Activated CD4-positive, alpha-beta memory T cell treated with anti-CD3 and anti-CD28 coated beads, Interleukin-2, amount 10 ng/mL, durations not matched to agents 7 days and 5 days (primary cell): Measurements from ENCODE around the gene RPL32. TPM values are rescaled to one million over a fixed set of nuclear protein-coding genes. Genes with fewer than 3 reads are reported as not detected.
A peak's percentile ranks its signal among the peaks of the same experiment; 100 is the strongest.

ENCODE experiments used
- CTCF ChIA-PET: fragments of 350-600 bp; sonication (Branson Sonifier 250); formaldehyde crosslinking; loops from one replicate; lab custom pipeline; 2021; ENCODE audit warnings: antibody characterized with exemption, inconsistent platforms; lab: Charles Lee
- POLR2A ChIA-PET: fragments of 350-600 bp; sonication (Branson Sonifier 250); formaldehyde crosslinking; loops from one replicate; lab custom pipeline; 2021; ENCODE audit warnings: antibody characterized with exemption; lab: Charles Lee
- DNase-seq: peaks from one replicate; pipeline ENCODE4 v3.0.0-alpha.2; 2020
- H3K27ac Mint-ChIP-seq: one replicate; pipeline ENCODE4 v1.8.0; 2021; ENCODE audit warnings: mild to moderate bottlenecking, mixed read lengths
- H3K27me3 Mint-ChIP-seq: one replicate; pipeline ENCODE4 v1.8.0; 2021; ENCODE audit warnings: mixed read lengths
- H3K36me3 Mint-ChIP-seq: one replicate; pipeline ENCODE4 v1.8.0; 2021; ENCODE audit warnings: low read depth, mixed read lengths
- H3K4me1 Mint-ChIP-seq: one replicate; pipeline ENCODE4 v1.8.0; 2021; ENCODE audit warnings: mixed read lengths
- H3K4me3 Mint-ChIP-seq: one replicate; pipeline ENCODE4 v1.8.0; 2021; ENCODE audit warnings: mild to moderate bottlenecking, mixed read lengths
- H3K9me3 Mint-ChIP-seq: one replicate; pipeline ENCODE4 v1.8.0; 2021; ENCODE audit warnings: mixed read lengths
- total RNA-seq, 2 experiments: library from RNA; stranded (reverse); gene quantifications; one replicate each; pipeline ENCODE4 v1.2.3, GENCODE V29; 2021

The RPL32 gene
- total RNA-seq, 2 experiments from 2014 or later = 1,634 to 1,730 TPM

DNA sequence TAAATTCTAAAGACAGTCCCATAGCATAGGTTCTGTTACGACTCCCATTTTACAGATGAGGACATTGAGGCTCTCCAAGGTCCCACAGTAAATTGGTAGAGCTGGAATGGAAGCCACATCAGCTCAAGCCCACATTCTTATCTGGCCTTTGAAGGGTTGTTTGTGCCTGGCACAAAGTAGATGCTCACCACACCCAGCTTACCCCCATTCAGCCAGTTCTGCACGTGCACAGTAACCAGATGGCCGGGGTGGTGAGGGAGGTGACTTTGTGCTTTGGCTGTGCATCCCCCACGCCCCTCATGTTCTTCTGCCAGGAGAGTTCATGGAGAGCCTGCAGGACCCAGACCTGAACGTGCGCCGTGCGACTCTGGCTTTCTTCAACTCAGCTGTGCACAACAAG lies 16.2 kb downstream of the RPL32 start:
- no peak overlapping the region for H3K27ac Mint-ChIP-seq
- H3K4me3 Mint-ChIP-seq = no peak overlapping the region
- ChIA-PET POLR2A (no interaction called here), CTCF (interaction anchor here (1.3 to 1.9 kb wide), 2 partner anchors 15 to 17 kb away, joined by 4 to 11 read pairs; partner anchors contain the start of gene RPL32)
- no peak for DNase-seq
- no peaks in the 10 kb centered on the region for H3K36me3 Mint-ChIP-seq
- no peaks in the 10 kb centered on the region for H3K27me3 Mint-ChIP-seq
- H3K4me1 Mint-ChIP-seq = no peaks in the 10 kb centered on the region
- H3K9me3 Mint-ChIP-seq = no peaks in the 10 kb centered on the region

DNA sequence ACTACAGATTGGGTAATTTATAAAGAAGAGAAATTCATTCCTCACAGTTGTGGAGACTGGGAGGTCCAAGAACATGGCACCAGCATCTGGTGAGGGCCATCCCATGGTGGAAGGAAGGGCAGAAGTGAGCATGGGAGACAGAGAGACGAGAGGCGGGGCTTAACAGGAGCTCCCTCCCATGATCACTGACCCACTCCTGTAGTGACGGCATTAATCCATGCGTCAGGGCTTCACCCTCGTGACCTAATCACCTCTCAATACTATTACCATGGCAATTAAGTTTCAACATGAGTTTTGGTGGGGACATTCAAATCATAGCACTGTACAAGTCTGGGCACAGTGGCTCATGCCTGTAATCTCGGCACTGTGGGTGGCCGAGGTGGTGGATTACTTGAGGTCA lies 17.1 kb downstream of the RPL32 start:
- H3K36me3 Mint-ChIP-seq = no peaks in the 10 kb centered on the region
- no peaks in the 10 kb centered on the region for H3K4me1 Mint-ChIP-seq
- ChIA-PET CTCF (interaction anchor here (1.3 kb wide), 1 partner anchor 14 kb away, joined by 4 read pairs; no protein-coding TSS in a partner anchor), POLR2A (no interaction called here)
- DNase-seq = no peak
- no peaks in the 10 kb centered on the region for H3K9me3 Mint-ChIP-seq
- H3K27ac Mint-ChIP-seq = no peak overlapping the region
- no peaks in the 10 kb centered on the region for H3K27me3 Mint-ChIP-seq
- H3K4me3 Mint-ChIP-seq = no peak overlapping the region

DNA sequence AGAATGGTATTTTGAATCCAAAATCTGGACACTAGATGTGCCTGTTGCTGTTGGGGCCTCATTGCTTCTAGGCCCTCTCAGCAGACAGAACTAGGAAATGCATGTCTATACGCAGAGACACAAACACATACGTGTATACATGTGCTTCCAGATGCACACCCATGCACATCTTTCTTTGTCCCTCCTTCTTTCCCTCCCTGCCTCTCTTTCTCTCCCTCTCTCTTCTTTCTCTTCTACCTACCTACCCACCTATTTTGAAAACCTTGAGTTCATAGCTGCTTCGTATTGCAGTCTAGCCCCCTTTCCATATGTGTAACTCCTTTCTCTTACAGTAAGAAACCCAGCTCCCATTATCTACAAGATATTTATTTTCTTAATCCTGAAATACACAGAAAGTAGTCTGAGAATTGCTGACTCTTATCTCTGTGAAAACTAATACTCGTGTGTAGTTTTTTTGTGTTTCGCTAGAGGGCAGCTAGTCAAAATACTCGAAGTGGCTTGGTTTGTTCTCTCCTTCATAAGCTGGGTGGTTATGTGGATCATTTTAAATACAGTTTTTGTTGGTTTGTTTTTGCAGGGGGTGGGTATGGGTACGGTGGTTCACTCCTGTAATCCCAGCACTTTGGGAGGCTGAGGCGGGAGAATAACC lies 18.5 kb downstream of the RPL32 start:
- ChIA-PET POLR2A (interaction anchor here (0.9 to 1.2 kb wide), 2 partner anchors 10 to 13 kb away, joined by 3 to 4 read pairs; no protein-coding TSS in a partner anchor), CTCF (interaction anchor here (1.0 to 1.8 kb wide), 6 partner anchors 13 to 36 kb away, joined by 3 to 15 read pairs (median 4); partner anchors contain the start of gene CAND2)
- Mint-ChIP-seq H3K4me3 (no peak overlapping the region), H3K27me3 (no peaks in the 10 kb centered on the region), H3K36me3 (no peaks in the 10 kb centered on the region), H3K4me1 (no peaks in the 10 kb centered on the region), H3K27ac (no peak overlapping the region), H3K9me3 (no peaks in the 10 kb centered on the region)
- DNase-seq = no peak

DNA sequence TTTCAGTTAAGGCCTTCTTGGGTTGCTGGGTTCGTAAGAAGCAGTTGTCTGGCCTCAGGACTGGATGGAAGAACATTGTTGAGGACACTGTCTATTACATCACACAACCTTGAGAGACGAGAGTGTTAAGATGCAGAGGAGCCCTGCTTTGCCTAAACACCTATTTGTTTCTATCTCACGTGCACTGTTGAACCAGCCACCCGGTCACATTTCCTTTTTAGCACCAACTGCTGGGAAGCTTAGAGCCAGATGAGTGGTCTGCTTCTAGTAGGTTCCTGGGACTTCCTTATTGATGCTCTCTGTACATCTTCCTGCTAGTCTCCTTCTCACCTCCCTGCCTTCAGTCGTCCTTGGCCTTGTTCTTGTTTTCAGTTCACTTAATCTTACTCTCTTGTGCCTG lies 22.6 kb downstream of the RPL32 start:
- H3K4me3 Mint-ChIP-seq = no peak overlapping the region
- no peaks in the 10 kb centered on the region for H3K4me1 Mint-ChIP-seq
- POLR2A ChIA-PET = interaction anchor here (1.8 kb wide), 1 partner anchor 23 kb away, joined by 6 read pairs; the partner anchor contains the start of gene RPL32
- no peak overlapping the region for H3K27ac Mint-ChIP-seq
- H3K27me3 Mint-ChIP-seq = no peaks in the 10 kb centered on the region
- DNase-seq = no peak
- CTCF ChIA-PET = interaction anchor here (0.9 to 3.6 kb wide), 2 partner anchors 8 to 23 kb away, joined by 3 to 18 read pairs; no protein-coding TSS in a partner anchor
- no peaks in the 10 kb centered on the region for H3K36me3 Mint-ChIP-seq
- no peaks in the 10 kb centered on the region for H3K9me3 Mint-ChIP-seq

DNA sequence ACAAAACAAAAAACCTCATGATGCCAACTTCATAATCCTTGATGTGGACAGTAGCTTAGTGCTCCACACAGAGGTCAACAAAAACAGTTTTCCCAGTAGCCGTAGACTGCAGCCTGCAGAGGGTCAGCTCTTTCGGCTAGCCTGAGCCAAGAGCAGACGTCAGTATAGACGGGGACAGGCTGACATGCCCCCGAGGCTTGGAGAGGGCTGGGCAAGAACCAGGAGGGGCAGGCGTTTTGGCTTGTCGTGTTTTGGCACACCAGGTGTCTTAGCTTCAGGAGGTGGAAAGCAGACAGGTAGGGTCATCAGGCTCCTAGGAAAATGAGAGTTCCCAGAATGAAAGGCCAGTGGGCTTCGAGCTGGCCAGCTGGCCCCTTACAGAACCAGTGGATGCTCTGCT lies 23.1 kb downstream of the RPL32 start:
- ChIA-PET POLR2A (interaction anchor here (1.5 to 1.8 kb wide), 2 partner anchors 19 to 23 kb away, joined by 4 to 6 read pairs; partner anchors contain the start of gene RPL32), CTCF (interaction anchor here (0.9 to 3.6 kb wide), 2 partner anchors 8 to 24 kb away, joined by 3 to 18 read pairs; no protein-coding TSS in a partner anchor)
- H3K27me3 Mint-ChIP-seq = no peaks in the 10 kb centered on the region
- no peaks in the 10 kb centered on the region for H3K9me3 Mint-ChIP-seq
- no peaks in the 10 kb centered on the region for H3K36me3 Mint-ChIP-seq
- no peaks in the 10 kb centered on the region for H3K4me1 Mint-ChIP-seq
- no peak overlapping the region for H3K27ac Mint-ChIP-seq
- H3K4me3 Mint-ChIP-seq = no peak overlapping the region
- DNase-seq = no peak

DNA sequence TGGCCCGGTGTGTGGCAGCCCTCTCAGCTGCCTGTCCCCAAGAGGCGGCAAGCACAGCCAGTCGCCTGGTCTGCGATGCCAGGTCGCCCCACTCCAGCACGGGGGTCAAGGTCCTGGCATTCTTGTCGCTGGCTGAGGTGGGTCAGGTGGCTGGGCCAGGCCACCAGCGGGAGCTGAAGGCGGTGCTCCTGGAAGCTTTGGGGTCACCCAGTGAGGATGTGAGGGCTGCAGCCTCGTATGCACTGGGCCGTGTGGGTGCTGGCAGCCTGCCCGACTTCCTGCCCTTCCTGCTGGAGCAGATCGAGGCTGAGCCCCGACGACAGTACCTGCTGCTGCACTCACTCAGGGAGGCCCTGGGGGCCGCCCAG lies 24.0 kb downstream of the RPL32 start:
- Mint-ChIP-seq H3K27ac (no peak overlapping the region), H3K4me1 (no peaks in the 10 kb centered on the region), H3K4me3 (no peak overlapping the region), H3K36me3 (no peaks in the 10 kb centered on the region), H3K27me3 (no peaks in the 10 kb centered on the region), H3K9me3 (no peaks in the 10 kb centered on the region)
- no peak for DNase-seq
- ChIA-PET POLR2A (interaction anchor here (1.5 kb wide), 1 partner anchor 20 kb away, joined by 4 read pairs; no protein-coding TSS in a partner anchor), CTCF (no interaction called here)

DNA sequence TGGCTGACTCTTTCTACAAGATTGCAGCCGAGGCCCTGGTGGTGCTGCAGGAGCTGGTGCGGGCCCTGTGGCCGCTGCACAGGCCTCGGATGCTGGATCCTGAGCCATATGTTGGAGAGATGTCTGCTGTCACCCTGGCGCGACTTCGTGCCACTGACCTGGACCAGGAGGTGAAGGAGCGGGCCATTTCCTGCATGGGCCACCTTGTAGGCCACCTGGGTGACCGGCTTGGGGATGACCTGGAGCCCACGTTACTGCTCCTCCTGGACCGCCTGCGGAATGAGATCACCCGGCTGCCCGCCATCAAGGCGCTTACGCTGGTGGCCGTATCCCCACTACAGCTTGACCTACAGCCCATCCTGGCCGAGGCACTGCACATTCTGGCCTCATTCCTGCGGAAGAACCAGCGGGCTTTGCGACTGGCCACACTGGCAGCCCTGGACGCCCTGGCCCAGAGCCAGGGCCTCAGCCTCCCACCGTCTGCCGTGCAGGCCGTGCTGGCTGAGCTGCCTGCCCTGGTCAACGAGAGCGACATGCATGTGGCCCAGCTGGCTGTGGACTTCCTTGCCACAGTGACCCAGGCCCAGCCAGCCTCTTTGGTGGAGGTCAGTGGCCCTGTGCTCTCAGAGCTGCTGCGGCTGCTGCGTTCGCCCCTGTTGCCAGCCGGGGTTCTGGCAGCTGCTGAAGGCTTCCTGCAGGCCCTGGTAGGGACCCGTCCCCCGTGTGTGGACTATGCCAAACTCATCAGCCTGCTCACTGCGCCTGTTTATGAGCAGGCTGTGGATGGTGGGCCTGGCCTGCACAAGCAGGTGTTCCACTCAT lies 24.6 kb downstream of the RPL32 start:
- no peaks in the 10 kb centered on the region for H3K36me3 Mint-ChIP-seq
- no peaks in the 10 kb centered on the region for H3K9me3 Mint-ChIP-seq
- H3K27ac Mint-ChIP-seq = no peak overlapping the region
- ChIA-PET POLR2A (interaction anchor here (1.5 kb wide), 1 partner anchor 21 kb away, joined by 4 read pairs; no protein-coding TSS in a partner anchor), CTCF (no interaction called here)
- DNase-seq = no peak
- H3K4me3 Mint-ChIP-seq = no peak overlapping the region
- no peaks in the 10 kb centered on the region for H3K4me1 Mint-ChIP-seq
- H3K27me3 Mint-ChIP-seq = no peaks in the 10 kb centered on the region

DNA sequence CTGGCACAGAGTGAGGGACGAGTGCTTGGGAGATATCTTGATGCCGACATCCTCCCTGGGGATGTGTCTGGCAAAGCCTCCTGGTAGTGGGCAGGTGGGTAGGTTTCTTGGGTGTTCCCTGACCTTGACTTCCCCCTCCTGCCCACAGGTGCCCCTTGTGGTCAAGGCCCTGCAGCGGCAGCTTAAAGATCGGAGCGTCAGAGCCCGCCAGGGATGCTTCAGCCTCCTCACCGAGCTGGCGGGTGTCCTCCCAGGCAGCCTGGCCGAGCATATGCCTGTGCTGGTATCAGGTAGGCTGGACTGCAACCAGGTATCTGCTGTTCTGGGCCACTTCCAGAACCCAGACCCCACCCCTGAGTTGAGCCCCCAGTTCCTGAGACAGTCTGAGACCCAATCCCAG lies 25.6 kb downstream of the RPL32 start:
- H3K27me3 Mint-ChIP-seq = no peaks in the 10 kb centered on the region
- ChIA-PET CTCF (no interaction called here), POLR2A (no interaction called here)
- H3K27ac Mint-ChIP-seq = no peak overlapping the region
- no peaks in the 10 kb centered on the region for H3K9me3 Mint-ChIP-seq
- no peaks in the 10 kb centered on the region for H3K36me3 Mint-ChIP-seq
- peaks cover under 1% of the 10 kb centered on the region for H3K4me1 Mint-ChIP-seq
- H3K4me3 Mint-ChIP-seq = no peak overlapping the region
- no peak for DNase-seq

DNA sequence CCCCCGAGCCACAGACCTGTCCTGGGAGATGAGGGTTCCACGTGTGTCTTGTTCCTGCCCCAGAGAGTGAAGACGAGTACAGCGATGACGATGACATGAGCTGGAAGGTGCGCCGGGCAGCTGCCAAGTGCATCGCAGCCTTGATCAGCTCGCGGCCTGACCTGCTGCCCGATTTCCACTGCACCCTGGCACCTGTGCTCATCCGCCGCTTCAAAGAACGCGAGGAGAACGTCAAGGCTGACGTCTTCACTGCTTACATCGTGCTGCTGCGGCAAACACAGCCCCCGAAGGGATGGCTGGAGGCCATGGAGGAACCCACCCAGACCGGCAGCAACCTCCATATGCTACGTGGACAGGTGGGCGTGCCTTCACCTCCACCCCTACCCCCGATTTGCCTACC lies 26.3 kb downstream of the RPL32 start:
- ChIA-PET CTCF (no interaction called here), POLR2A (no interaction called here)
- DNase-seq = no peak
- no peak overlapping the region for H3K27ac Mint-ChIP-seq
- no peak overlapping the region for H3K4me3 Mint-ChIP-seq
- no peaks in the 10 kb centered on the region for H3K27me3 Mint-ChIP-seq
- H3K9me3 Mint-ChIP-seq = no peaks in the 10 kb centered on the region
- peaks cover 4% of the 10 kb centered on the region for H3K4me1 Mint-ChIP-seq
- H3K36me3 Mint-ChIP-seq = no peaks in the 10 kb centered on the region

DNA sequence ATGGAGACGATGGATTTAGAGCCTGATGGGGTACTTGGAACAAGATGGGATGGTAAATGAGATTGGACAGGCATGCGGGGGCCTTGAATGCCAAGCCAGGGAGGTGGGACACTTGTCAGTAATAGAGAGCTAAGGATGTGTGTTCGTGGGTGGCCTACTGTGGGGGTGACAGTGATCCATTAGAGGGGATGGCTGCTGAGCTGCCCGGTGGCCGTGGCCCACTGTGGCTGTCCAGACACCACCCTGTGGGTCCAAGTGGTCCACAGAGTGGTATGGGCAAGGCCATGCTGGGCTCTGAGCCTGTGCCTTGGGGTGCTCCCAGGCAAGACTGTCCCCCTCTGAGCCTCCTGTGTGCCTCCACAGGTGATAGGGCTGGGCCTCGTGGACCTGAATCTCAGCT lies 27.4 kb downstream of the RPL32 start:
- peaks cover 7% of the 10 kb centered on the region for H3K4me1 Mint-ChIP-seq
- no peak overlapping the region for H3K4me3 Mint-ChIP-seq
- H3K9me3 Mint-ChIP-seq = no peaks in the 10 kb centered on the region
- no peak overlapping the region for H3K27ac Mint-ChIP-seq
- ChIA-PET POLR2A (no interaction called here), CTCF (interaction anchor here (1.0 kb wide), 1 partner anchor 25 kb away, joined by 3 read pairs; no protein-coding TSS in a partner anchor)
- H3K27me3 Mint-ChIP-seq = peaks cover 4% of the 10 kb centered on the region
- no peak for DNase-seq
- no peaks in the 10 kb centered on the region for H3K36me3 Mint-ChIP-seq

DNA sequence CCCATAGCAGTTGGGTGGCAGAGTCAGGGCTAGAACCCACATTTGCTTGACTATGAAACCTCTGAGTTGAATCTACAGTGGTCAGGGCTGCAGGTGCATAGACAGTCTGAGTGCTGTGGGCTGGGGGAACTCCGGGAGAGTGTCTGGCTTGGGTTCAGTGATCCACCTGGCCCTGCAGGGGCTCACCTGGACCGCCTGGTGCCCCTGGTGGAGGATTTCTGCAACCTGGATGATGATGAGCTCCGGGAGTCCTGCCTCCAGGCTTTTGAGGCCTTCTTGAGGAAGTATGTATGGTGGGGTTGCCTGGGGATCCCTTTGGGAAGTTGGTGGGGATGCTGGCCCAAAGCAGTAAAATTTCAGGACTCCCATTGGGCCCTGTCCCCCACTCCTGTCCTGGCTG lies 28.6 kb downstream of the RPL32 start:
- no peak overlapping the region for H3K27ac Mint-ChIP-seq
- H3K9me3 Mint-ChIP-seq = no peaks in the 10 kb centered on the region
- ChIA-PET CTCF (interaction anchor here (1.0 kb wide), 1 partner anchor 24 kb away, joined by 3 read pairs; no protein-coding TSS in a partner anchor), POLR2A (no interaction called here)
- H3K4me1 Mint-ChIP-seq = peaks cover 7% of the 10 kb centered on the region
- H3K27me3 Mint-ChIP-seq = peaks cover 4% of the 10 kb centered on the region
- no peaks in the 10 kb centered on the region for H3K36me3 Mint-ChIP-seq
- H3K4me3 Mint-ChIP-seq = no peak overlapping the region
- DNase-seq = no peak

DNA sequence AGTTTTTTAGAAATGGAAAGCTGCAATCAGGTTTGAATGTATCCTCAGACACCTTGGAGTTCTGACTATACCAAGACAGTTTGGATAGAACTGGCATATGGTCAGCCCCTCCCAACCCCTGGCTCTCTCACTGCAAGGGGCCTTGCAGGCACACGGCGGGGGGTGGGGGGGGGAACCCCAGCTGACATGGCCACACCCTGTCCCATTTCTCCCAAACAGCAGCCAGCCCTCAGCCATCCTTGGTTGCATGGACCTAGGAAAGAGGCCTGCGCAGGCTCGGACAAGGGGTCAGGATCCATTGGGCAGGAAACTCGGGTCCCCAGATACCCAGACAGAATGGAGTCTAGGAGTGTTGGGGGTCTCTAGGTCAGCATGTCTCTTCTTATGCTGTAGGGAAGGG lies 30.4 kb downstream of the RPL32 start:
- ChIA-PET POLR2A (no interaction called here), CTCF (interaction anchor here (1.5 to 3.7 kb wide), 7 partner anchors 9 to 80 kb away, joined by 5 to 23 read pairs (median 16); partner anchors contain the start of genes CAND2 and RPL32)
- H3K9me3 Mint-ChIP-seq = no peaks in the 10 kb centered on the region
- no peak overlapping the region for H3K27ac Mint-ChIP-seq
- H3K4me3 Mint-ChIP-seq = peak overlapping the region; percentile 16
- H3K36me3 Mint-ChIP-seq = no peaks in the 10 kb centered on the region
- H3K27me3 Mint-ChIP-seq = peaks cover 4% of the 10 kb centered on the region
- no peak for DNase-seq
- peaks cover 7% of the 10 kb centered on the region for H3K4me1 Mint-ChIP-seq
